ENCODE measurements around the gene GRM7.
A peak's percentile ranks its signal among the peaks of the same experiment; 100 is the strongest.

Gene GRM7

GRCh38 chr3:7512048-7512447, 651.1 kb downstream of the GRM7 start:
- no peak for DNase-seq

- peak; percentile 47 to 71 for DNase-seq
Observed at GRCh38 chr3:7518026-7518425, 657.1 kb downstream of the GRM7 start.

- peak; percentile 62 to 81 for DNase-seq
Observed at GRCh38 chr3:7518456-7518855, 657.5 kb downstream of the GRM7 start.

- DNase-seq: peak; percentile 16 to 77
Observed at GRCh38 chr3:7520059-7520458, 659.1 kb downstream of the GRM7 start.

- DNase-seq: no peak
Observed at GRCh38 chr3:7520593-7520992, 659.7 kb downstream of the GRM7 start.

- no peak for DNase-seq
Observed at GRCh38 chr3:7536510-7536909, 675.6 kb downstream of the GRM7 start.

- DNase-seq: no peak
Observed at GRCh38 chr3:7536921-7537320, 676.0 kb downstream of the GRM7 start.

- DNase-seq: no peak
Observed at GRCh38 chr3:7543294-7543880, 682.5 kb downstream of the GRM7 start.

GRCh38 chr3:7545334-7545733, 684.4 kb downstream of the GRM7 start:
- no peak for DNase-seq

- DNase-seq: peak; percentile 6 to 51
Observed at GRCh38 chr3:7546253-7546652, 685.3 kb downstream of the GRM7 start.

GRCh38 chr3:7547826-7548225, 686.9 kb downstream of the GRM7 start:
- DNase-seq: no peak

GRCh38 chr3:7562892-7563291, 702.0 kb downstream of the GRM7 start:
- DNase-seq: no peak

- DNase-seq: no peak
Observed at GRCh38 chr3:7565574-7565973, 704.7 kb downstream of the GRM7 start.

GRCh38 chr3:7567160-7567559, 706.2 kb downstream of the GRM7 start:
- DNase-seq: no peak

- DNase-seq: no peak
Observed at GRCh38 chr3:7568526-7569184, 707.7 kb downstream of the GRM7 start.

GRCh38 chr3:7573330-7573729, 712.4 kb downstream of the GRM7 start:
- DNase-seq: no peak

- no peak for DNase-seq
Observed at GRCh38 chr3:7574435-7574834, 713.5 kb downstream of the GRM7 start.

- no peak for DNase-seq
Observed at GRCh38 chr3:7576071-7576470, 715.2 kb downstream of the GRM7 start.

GRCh38 chr3:7576506-7576905, 715.6 kb downstream of the GRM7 start:
- no peak for DNase-seq

GRCh38 chr3:7577513-7577912, 716.6 kb downstream of the GRM7 start:
- DNase-seq: no peak

- no peak for DNase-seq
Observed at GRCh38 chr3:7581831-7582230, 720.9 kb downstream of the GRM7 start.

- DNase-seq: no peak
Observed at GRCh38 chr3:7585052-7585451, 724.1 kb downstream of the GRM7 start.

GRCh38 chr3:7588236-7588635, 727.3 kb downstream of the GRM7 start:
- no peak for DNase-seq

GRCh38 chr3:7589526-7589925, 728.6 kb downstream of the GRM7 start:
- DNase-seq: no peak

GRCh38 chr3:7602297-7602696, 741.4 kb downstream of the GRM7 start:
- no peak for DNase-seq

Data from NCI-H524 (cell line).